ENCODE data around the gene ZNF426. TPM values are rescaled to one million over a fixed set of nuclear protein-coding genes. Genes with fewer than 3 reads are reported as not detected.

ZNF426 gene
- total and polyA plus RNA-seq, 3 donors from 2014 or later: 5.7 to 13.9 (median 13.8) TPM

- Histone ChIP-seq H3K4me3 (no peak overlapping the region), H3K9me3 (no peaks in the 10 kb centered on the region), H3K27ac (no peak overlapping the region), H3K36me3 (ENCODE audit: low read depth, missing control alignments) (no peaks in the 10 kb centered on the region), H3K27me3 (no peaks in the 10 kb centered on the region), H3K4me1 (no peaks in the 10 kb centered on the region)
- TF ChIP-seq, protein P1, sequence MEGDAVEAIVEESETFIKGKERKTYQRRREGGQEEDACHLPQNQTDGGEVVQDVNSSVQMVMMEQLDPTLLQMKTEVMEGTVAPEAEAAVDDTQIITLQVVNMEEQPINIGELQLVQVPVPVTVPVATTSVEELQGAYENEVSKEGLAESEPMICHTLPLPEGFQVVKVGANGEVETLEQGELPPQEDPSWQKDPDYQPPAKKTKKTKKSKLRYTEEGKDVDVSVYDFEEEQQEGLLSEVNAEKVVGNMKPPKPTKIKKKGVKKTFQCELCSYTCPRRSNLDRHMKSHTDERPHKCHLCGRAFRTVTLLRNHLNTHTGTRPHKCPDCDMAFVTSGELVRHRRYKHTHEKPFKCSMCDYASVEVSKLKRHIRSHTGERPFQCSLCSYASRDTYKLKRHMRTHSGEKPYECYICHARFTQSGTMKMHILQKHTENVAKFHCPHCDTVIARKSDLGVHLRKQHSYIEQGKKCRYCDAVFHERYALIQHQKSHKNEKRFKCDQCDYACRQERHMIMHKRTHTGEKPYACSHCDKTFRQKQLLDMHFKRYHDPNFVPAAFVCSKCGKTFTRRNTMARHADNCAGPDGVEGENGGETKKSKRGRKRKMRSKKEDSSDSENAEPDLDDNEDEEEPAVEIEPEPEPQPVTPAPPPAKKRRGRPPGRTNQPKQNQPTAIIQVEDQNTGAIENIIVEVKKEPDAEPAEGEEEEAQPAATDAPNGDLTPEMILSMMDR (IDR thresholded peaks at IDR 0.05): no peak
- intact Hi-C loops (cut with DNase I; ENCODE audit: low total_unique reads): no loop called here
- WGBS, 2 donors: 93 to 97% methylated on average over 5 of the region's 5 CpGs
- no peak for DNase-seq
Observed at GRCh38 chr19:9528757-9529336, 9.6 kb downstream of the ZNF426 start.

DNA sequence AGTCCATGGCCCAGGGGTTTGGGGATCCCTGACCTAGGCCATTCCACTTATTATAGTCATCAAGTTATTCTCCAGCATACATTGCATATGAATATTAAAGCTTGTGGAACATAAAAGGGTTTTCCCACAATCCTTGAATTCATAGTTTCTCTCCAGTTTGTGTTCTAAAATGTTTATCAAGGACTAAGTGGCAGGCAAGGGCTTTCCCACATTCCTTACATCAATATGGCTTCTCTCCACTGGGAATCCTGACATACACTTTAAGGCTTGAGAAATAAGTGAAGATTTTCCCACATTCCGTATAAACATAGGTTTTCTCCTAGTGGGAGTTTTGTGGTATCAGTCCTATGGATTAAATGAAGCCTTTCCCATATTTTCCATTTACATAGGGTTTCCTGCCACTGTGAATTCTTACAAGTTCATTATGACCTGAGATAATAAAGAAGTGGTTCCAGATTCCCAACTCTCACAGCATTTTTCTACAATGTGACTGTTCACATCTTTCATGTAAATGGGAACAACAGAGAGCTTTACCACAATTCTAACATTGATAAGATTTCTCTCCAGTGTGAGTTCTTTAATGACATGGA is 14.5 kb downstream of the ZNF426 start:
- 88 to 95% methylated on average over 1 of the region's 1 CpG for WGBS, 2 donors
- no peaks in the 10 kb centered on the region for H3K36me3 ChIP-seq (ENCODE audit: low read depth, missing control alignments)
- H3K4me1 ChIP-seq: no peaks in the 10 kb centered on the region
- DNase-seq: no peak
- TF ChIP-seq, protein P1 (IDR thresholded peaks at IDR 0.05): no peak
- H3K4me3 ChIP-seq: no peak overlapping the region
- H3K9me3 ChIP-seq: no peaks in the 10 kb centered on the region
- H3K27me3 ChIP-seq: no peaks in the 10 kb centered on the region
- intact Hi-C loops (cut with DNase I; ENCODE audit: low total_unique reads): no loop called here
- no peak overlapping the region for H3K27ac ChIP-seq

GRCh38 chr19:9507285-9507684 is 31.2 kb downstream of the ZNF426 start:
- Histone ChIP-seq H3K27me3 (no peaks in the 10 kb centered on the region), H3K4me3 (no peak overlapping the region), H3K27ac (no peak overlapping the region), H3K9me3 (no peaks in the 10 kb centered on the region), H3K4me1 (no peaks in the 10 kb centered on the region), H3K36me3 (ENCODE audit: low read depth, missing control alignments) (no peaks in the 10 kb centered on the region)
- intact Hi-C loops (cut with DNase I; ENCODE audit: low total_unique reads): loop anchor here (2.0 kb wide), 1 partner anchor 42 kb away; no protein-coding TSS in a partner anchor
- TF ChIP-seq, protein P1 (IDR thresholded peaks at IDR 0.05): no peak
- no peak for TF ChIP-seq POLR2A (IDR thresholded peaks at IDR 0.05)
- no peak for DNase-seq
- 75 to 87% methylated on average over 3 of the region's 3 CpGs for WGBS, 2 donors

DNA sequence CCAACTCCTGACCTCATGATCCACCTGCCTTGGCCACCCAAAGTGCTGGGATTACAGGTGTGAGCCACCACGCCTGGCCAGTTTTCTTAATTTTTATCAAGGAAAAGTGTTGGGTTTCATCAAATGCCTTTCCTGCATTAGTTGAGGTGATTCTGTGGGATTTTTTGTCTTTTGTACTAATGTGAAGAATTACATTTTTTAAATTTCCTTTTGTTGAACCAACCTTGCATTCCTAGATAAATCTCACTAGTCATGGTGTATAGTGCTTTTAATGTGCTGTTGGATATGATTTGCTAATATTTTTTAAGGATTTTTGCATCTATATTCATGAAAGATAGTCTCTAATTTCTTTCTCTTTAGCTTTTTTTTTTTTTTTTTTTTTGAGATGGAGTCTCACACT is 37.6 kb downstream of the ZNF426 start:
- DNase-seq: no peak
- Histone ChIP-seq H3K9me3 (no peaks in the 10 kb centered on the region), H3K27me3 (no peaks in the 10 kb centered on the region), H3K4me1 (no peaks in the 10 kb centered on the region), H3K4me3 (no peak overlapping the region), H3K36me3 (ENCODE audit: low read depth, missing control alignments) (no peaks in the 10 kb centered on the region), H3K27ac (no peak overlapping the region)
- WGBS, 2 donors: 91 to 95% methylated on average over 1 of the region's 1 CpG
- intact Hi-C loops (cut with DNase I; ENCODE audit: low total_unique reads): no loop called here
- TF ChIP-seq POLR2A (IDR thresholded peaks at IDR 0.05): no peak
- TF ChIP-seq, protein P1 (IDR thresholded peaks at IDR 0.05): no peak
